ENCODE data around the gene ANKRD10.

DNA sequence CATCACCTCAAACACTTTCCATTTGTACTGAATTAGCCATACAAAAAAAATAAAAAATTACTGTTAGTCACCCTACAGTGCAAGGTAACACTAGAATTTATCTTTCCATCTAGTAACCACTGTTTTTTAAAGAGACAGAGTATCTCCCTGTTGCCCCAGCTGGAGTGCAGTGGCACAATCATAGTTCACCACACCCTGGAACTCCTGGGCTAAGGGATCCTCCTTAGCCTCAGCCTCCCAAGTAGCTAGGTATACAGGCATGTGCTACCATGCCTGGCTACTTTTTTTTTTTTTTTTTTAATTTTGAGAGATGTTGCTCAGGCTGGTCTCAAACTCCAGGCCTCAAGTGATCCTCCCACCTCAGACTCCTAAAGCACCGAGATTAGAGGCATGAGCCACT, 17.9 kb downstream of the ANKRD10 start:
- TF ChIP-seq, protein P1, sequence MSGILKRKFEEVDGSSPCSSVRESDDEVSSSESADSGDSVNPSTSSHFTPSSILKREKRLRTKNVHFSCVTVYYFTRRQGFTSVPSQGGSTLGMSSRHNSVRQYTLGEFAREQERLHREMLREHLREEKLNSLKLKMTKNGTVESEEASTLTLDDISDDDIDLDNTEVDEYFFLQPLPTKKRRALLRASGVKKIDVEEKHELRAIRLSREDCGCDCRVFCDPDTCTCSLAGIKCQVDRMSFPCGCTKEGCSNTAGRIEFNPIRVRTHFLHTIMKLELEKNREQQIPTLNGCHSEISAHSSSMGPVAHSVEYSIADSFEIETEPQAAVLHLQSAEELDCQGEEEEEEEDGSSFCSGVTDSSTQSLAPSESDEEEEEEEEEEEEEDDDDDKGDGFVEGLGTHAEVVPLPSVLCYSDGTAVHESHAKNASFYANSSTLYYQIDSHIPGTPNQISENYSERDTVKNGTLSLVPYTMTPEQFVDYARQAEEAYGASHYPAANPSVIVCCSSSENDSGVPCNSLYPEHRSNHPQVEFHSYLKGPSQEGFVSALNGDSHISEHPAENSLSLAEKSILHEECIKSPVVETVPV (CRISPR knock-in tag; IDR thresholded peaks at IDR 0.05) = no peak
- no peak for TF ChIP-seq ARNTL (CRISPR knock-in tag; IDR thresholded peaks at IDR 0.05; ENCODE audit: borderline replicate concordance, low read depth)
- TF ChIP-seq ISL1 (CRISPR knock-in tag; IDR thresholded peaks at IDR 0.05) = no peak
- no peak for TF ChIP-seq ZFP30 (CRISPR knock-in tag; IDR thresholded peaks at IDR 0.05)
- TF ChIP-seq OSR1 (CRISPR knock-in tag; IDR thresholded peaks at IDR 0.05) = no peak
- TF ChIP-seq ZC3H10 (CRISPR knock-in tag; IDR thresholded peaks at IDR 0.05) = no peak
- TF ChIP-seq ZNF565 (CRISPR knock-in tag; conservative IDR thresholded peaks at IDR 0.05; ENCODE audit: low read depth) = no peak
- no peak for TF ChIP-seq BACH2 (CRISPR knock-in tag; IDR thresholded peaks at IDR 0.05; ENCODE audit: borderline replicate concordance)
- TF ChIP-seq ZNF70 (CRISPR knock-in tag; IDR thresholded peaks at IDR 0.05) = no peak
- no peak for TF ChIP-seq ZFP3 (CRISPR knock-in tag; IDR thresholded peaks at IDR 0.05)
- no peak for TF ChIP-seq CSDC2 (CRISPR knock-in tag; IDR thresholded peaks at IDR 0.05)
- TF ChIP-seq SNAI2 (CRISPR knock-in tag; IDR thresholded peaks at IDR 0.05) = no peak
- TF ChIP-seq, protein P2, sequence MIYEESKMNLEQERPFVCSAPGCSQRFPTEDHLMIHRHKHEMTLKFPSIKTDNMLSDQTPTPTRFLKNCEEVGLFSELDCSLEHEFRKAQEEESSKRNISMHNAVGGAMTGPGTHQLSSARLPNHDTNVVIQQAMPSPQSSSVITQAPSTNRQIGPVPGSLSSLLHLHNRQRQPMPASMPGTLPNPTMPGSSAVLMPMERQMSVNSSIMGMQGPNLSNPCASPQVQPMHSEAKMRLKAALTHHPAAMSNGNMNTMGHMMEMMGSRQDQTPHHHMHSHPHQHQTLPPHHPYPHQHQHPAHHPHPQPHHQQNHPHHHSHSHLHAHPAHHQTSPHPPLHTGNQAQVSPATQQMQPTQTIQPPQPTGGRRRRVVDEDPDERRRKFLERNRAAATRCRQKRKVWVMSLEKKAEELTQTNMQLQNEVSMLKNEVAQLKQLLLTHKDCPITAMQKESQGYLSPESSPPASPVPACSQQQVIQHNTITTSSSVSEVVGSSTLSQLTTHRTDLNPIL (CRISPR knock-in tag; IDR thresholded peaks at IDR 0.05; ENCODE audit: low read depth) = no peak
- TF ChIP-seq ZNF8 (CRISPR knock-in tag; IDR thresholded peaks at IDR 0.05) = no peak

All from SK-N-SH treated with all-trans-retinoic acid at 6 μM for 48 hours (cell line).